H1 (cell line): ENCODE data around the gene MCF2L2. TPM values are rescaled to one million over a fixed set of nuclear protein-coding genes. Genes with fewer than 3 reads are reported as not detected.

Source experiments
- CTBP2 ChIP-seq: IDR thresholded peaks from 2 replicates; pipeline ENCODE4 v1.7.0; 2011; ENCODE audit warnings: borderline replicate concordance, mild to moderate bottlenecking, moderate library complexity, mixed read lengths, low read length; ENCODE audit not compliant: insufficient read depth, insufficient read length
- KDM5A ChIP-seq: fragments of 200-600 bp; IDR thresholded peaks from 2 replicates; pipeline ENCODE4 v1.7.1; 2012; ENCODE audit warnings: mild to moderate bottlenecking, low read length, inconsistent platforms, mixed read lengths
- POU5F1 ChIP-seq: IDR thresholded peaks from 2 replicates; pipeline ENCODE4 v1.6.1; 2011; ENCODE audit warnings: low read depth, mild to moderate bottlenecking, low read length, moderate library complexity
- SRF ChIP-seq: IDR thresholded peaks from 2 replicates; pipeline ENCODE4 v1.6.1; 2011; ENCODE audit warnings: mild to moderate bottlenecking, low read depth, low read length, moderate library complexity
- TAF1 ChIP-seq: IDR thresholded peaks from 2 replicates; pipeline ENCODE4 v1.6.1; 2011; ENCODE audit warnings: mild to moderate bottlenecking, low read depth, low read length
- polyA plus RNA-seq, 7 experiments: library from polyadenylated mRNA; depleted of rRNA in 3 of 7; stranded (reverse) in 5 of 7; unstranded in 2 of 7; fragments of >200 nt in 5 of 7; fragments of 200-250 nt in 2 of 7; gene quantifications; 1 replicate in 5 of 7; 2 replicates in 1 of 7; 4 replicates in 1 of 7; pipeline versions ENCODE4 v1.2.1 to v1.2.3, GENCODE V29; 2011 to 2013; ENCODE audit warnings: missing spikeins in 2 of 7, mixed read lengths in 2 of 7
- total RNA-seq: library from RNA; stranded (reverse); fragmentation: NEBNext Ultra II Directional; extraction: Animal tissue kit (Norgen Biotek cat#: 25700); gene quantifications from 2 replicates; pipeline ENCODE4 v1.2.1, GENCODE V29; 2021
- TF ChIP-seq, protein P1 (sequence below): IDR thresholded peaks from 2 replicates; pipeline ENCODE4 v1.6.1; 2012; ENCODE audit warnings: low read length, inconsistent platforms

MCF2L2 gene
- total and polyA plus RNA-seq, 2 of the 8 experiments (the other 6 are each of a cell fraction or from before 2014, with no cell fraction given): 4.1 to 13.7 TPM

DNA sequence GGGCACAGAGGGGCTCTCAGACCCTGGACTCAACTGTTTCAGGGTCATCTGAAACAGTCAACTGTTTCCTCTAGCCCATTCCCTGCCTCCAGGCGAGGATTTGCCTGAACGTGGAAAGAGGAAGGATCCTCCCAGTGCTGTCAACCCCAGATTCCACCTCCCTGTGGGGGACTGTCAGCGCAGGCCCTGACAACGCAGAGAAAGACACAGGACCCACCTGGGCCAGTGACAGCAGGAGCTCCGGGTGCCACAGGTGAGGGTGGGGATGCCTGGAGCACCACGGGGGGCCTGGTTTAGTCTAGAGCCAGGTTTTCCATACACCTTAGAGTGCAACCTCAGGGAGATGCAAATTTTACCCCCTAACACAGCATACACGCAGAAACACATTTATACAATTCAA, 246.3 kb downstream of the MCF2L2 start (continued):
- TF ChIP-seq CTBP2 (no peak), POU5F1 (no peak), SRF (no peak), KDM5A (no peak), TAF1 (no peak)
- TF ChIP-seq, protein P1, sequence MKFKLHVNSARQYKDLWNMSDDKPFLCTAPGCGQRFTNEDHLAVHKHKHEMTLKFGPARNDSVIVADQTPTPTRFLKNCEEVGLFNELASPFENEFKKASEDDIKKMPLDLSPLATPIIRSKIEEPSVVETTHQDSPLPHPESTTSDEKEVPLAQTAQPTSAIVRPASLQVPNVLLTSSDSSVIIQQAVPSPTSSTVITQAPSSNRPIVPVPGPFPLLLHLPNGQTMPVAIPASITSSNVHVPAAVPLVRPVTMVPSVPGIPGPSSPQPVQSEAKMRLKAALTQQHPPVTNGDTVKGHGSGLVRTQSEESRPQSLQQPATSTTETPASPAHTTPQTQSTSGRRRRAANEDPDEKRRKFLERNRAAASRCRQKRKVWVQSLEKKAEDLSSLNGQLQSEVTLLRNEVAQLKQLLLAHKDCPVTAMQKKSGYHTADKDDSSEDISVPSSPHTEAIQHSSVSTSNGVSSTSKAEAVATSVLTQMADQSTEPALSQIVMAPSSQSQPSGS: no peak
